HL-60/S4 treated with retinoic acid at 250 ng/mL for 4 days and 3 days (cell line): ENCODE results near the gene SIRPG.

ENCODE experiments used
- in situ Hi-C: fragments of 300-500 bp; cut with MboI; formaldehyde crosslinking; loops from 2 replicates; pipeline ENCODE4 v1.7.0; 2022; ENCODE audit warnings: low sequenced_read_pairs

Gene SIRPG

DNA sequence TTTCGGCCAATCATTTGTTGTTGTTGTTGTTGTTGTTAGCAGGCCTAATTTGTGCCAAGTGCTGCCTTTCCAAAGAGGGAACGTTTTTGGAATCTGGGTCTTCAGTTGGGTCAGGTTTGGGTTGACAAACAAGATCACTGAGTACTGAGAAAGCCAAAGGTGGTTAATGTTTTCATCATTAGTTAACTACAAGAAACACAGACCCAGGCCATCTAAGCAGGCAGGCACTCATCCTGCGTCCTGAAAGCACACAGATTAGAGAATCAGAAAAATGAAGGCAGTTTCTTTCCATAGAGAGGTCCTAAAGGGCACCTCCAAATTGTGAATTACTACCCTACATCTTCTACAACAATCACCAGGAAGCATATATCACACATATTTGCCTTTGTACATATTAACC is 15.1 kb upstream of the SIRPG start:
- in situ Hi-C loops, result no loop called here

DNA sequence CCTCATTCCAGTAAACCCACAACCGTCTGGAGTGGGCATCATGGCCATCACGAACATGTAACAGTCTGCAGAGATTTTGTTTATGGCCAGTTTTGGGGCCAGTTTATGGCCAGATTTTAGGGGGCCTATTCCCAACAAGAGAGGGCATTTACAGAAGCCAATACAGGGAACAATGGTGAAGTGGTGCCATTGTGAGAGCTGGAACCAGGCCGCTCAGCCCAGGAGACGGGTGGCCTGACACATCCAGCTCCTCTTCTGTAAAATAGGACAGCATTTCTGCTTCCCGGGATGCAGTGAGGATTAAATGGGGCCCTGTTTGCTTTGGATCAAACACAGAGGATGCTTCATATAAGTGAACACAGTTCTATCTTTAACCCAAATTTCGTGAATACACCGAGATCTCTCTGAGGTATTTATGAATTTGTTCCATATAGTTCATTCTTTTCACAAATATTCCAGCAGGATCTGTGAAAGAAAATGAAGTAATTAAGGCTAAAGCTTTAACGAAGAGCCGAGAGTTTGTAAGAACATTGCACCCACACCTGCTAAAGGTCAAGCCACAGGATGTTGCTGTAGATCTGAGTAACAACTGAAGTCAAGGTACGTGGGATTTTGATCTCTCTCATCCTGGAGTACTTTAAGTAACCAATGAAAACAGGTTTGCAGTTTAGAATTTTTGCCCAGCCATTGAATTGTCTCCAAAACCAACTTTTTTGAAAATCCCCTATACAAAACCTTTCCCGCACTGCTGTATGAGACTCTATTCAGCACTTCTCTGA is 14.5 kb upstream of the SIRPG start:
- in situ Hi-C loops, result no loop called here

DNA sequence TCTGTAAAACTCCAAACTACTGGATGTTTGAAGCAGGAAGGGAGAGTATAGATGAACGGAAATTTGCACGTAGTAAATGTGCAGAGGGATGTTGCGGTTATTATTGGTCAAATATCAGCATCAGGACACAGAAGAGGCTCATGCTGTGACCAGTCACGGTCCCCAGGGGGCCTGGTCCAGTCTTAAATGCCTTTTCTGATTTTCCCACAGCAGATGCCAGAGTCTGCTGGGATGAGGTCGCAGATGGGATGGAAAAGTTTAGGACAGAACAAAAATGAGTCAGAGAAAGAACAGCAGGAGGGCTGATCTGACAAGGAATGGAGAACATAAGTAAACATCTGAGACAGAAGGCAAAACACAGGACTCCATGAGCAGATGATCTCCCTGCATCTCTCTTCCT is 11.7 kb upstream of the SIRPG start:
- in situ Hi-C loops, result no loop called here

DNA sequence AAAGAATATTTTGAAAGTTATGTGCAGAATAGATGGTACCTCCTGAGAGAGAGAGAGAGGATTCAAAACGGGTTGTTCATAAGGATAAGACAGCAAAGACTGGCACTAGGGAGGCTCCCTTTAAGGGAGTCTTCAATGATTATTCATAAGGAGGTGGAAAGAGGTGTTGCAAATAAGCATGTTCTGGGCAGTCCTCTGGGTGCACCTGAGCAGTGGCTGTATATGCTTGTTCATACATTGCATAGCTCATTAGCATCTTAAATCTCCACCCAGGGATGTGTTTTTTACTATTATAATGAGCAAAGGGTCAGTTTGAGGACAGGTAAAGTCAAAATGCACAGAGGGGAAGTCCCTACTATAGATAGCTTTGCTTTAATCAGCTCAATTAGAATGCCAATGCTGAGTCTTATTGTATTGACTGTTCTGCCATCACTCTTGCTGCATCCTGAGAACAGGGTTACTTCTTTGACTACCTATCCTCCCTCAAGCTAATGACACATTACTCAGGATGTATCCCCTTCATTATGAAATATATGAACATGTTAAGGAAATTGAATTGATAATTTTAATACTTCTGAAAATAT is 10.0 kb upstream of the SIRPG start:
- in situ Hi-C loops, result no loop called here

DNA sequence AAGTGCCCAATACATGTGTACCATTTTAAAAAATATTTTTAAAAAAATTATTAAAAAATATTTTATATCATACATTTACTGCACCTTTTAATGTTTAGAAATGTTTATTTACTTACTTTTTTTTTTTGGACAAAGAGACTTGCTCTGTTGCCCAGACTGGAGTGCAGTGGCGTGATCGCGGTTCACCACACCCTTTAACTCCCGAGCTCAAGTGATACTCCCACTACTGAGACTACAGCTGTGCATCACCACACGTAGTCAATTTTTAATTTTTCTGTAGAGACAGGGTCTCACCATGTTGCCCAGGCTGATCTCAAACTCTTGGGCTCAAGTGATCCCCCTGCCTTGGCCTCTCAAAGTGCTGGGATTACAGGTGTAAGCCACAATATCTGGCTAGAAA is 9.2 kb upstream of the SIRPG start:
- in situ Hi-C loops, result no loop called here

DNA sequence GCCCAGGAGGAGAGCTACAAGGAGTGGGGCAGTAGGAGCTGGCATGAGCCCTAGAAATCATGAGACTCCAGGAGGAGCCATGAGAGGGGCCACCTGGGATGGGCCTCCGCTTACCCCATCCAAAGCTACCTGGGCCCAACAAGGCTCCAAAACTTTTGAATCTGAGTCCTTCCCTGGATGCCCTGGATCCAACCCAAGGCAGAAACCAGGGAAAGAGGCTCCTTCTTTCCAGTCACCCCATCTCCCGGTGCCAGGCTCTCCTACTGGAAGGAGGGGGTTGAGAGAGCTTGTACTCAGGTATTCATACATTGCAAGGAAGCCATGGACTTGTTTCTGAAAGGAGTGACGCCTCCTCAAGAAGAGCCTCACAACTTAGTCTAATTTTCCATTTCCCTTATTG is 7.8 kb upstream of the SIRPG start:
- in situ Hi-C loops, result no loop called here

DNA sequence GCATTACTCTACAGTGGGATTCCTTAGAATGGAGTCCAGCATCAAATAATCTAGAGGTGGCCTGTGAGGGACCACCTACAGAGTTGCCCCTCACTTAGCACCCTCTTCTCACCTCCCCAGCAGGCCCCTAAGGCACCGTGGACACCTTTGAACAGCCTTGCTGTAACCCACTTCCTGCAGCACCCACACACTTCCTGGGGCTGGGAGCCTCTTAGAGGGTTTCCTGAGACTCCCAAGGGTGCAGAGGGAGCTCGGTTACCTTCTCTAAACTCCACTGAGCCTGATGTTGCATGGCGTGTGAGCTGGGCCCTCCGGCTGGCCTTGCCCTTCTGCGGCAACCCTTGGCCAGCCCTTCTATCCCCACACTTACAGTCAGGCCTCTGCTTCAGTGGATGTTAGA is 7.3 kb upstream of the SIRPG start:
- in situ Hi-C loops, result no loop called here

DNA sequence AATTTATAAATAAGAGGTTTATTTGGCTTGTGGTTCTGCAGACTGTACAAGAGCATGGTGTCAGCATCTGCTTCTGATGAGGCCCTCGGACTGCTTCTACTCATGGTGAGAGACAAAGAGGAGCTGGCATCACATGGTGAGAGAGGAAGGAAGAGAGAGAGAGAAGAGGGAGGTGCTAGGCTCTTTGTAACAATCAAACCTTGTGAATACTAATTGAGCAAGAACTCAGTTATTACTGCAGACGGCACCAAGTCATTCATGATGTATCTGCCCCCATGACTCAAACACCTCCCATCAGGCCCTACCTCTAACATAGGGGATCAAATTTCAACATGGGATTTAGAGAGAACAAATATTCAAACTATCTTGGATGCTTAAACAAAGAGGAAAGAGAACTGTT is 6.3 kb upstream of the SIRPG start:
- in situ Hi-C loops, result no loop called here

DNA sequence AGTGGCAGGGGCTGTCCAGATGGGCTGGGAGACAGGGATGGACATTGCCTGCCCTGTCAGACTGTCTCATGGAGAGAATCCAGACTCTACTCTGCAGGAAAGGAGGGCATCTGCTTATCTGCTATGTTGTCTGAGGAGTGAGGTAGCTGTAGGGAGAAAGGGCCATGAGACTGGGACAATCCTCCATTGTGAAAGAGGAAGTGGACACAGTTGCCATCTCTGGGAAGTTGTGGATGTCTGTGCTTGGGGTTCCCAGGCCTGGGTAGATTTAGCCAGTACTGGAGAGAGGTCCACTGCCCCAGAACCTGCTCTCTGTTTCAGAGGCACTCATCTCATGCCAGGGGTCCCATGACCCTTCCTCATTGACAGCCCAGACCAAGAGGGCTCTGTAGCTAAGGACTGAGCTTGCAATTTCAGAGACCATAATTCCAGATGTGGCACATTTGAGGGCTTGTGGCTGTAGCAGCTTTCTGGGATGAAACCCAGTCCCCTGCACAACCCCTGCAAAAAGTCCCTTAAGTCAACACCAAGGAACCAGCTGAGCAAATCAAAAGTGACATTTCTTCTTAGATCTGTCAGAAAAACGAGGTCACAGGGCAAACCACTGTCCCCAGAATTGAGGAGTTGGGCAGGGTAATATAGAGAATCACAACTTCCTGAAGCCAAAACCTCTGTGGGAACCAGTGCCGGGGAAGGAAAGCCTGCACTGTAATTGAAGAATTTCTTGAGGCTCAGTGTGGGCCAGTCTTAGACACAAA is 4.1 kb upstream of the SIRPG start:
- in situ Hi-C loops, result no loop called here

DNA sequence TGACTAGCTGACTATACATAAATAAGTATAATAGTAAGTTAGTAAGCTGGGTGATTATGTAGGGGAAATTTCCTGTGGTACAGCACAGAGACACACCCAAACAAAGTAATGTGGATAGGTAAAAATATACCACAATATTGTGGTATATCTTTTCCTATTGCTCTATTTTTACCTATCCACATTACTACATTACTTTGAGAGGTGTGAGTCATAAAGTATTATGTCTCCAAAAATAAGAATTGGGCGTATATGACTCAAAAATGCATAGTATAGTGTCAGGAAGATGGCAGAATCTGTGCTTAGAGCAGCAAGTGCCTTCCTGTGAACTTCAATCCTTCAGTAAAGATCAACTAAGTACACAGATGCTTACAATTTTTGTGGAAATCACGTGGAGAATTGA is 2.7 kb upstream of the SIRPG start:
- in situ Hi-C loops, result no loop called here

DNA sequence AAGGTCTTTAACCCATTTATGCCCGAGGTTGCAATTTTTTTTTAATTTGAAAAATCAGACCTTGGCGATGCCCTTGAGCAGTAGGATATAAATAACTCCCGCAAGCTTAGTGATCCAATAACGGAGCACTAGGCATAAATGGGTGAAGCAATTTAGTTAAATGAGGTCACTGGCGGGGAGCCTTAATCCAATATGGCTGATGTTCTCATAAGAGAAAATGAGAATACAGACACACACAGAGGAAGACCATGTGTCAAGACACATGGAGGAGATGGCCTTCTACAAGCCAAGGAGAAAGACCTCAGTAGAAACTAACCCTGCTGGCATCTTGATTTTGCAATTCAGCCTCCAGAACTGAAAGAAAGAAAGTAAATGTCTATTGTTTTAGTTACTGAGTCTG is 735 bp downstream of the SIRPG start:
- in situ Hi-C loops, result no loop called here

DNA sequence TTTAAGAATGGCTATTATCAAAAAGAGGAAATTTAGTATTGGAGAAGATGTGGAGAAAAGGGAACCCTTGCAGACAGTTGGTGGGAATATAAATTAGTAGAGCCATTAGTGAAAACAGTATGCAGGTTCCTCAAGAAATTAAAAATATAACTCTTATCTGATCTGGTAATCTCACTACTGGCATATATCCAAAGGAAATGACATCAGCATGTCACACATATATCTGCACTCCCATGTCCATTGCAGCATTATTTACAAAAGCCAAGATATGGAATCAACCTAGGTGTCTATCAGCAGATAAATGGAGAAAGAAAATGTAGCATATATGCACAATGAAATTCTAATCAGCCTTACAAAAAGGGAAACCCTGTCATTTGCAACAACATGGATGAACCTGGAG is 2.6 kb downstream of the SIRPG start:
- in situ Hi-C loops, result no loop called here

DNA sequence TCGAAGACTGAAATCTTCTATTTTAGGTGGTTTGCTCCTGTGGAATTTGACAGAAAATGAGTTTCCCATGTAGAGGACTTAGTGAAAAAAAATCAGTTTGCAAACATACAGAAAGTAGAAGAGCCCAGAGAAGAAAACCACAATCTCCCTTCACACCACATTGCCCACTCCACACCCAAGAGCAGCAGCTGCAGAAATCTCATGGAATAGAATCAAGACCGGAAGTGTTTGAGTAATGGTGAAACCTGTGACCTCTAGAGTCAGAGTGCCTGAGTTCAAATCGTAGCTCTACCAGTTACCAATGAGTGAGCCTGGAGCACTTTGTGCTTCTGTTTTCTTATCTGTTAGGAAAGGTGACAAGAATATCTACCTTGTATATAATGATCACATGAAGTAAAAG is 4.6 kb downstream of the SIRPG start:
- in situ Hi-C loops, result no loop called here

DNA sequence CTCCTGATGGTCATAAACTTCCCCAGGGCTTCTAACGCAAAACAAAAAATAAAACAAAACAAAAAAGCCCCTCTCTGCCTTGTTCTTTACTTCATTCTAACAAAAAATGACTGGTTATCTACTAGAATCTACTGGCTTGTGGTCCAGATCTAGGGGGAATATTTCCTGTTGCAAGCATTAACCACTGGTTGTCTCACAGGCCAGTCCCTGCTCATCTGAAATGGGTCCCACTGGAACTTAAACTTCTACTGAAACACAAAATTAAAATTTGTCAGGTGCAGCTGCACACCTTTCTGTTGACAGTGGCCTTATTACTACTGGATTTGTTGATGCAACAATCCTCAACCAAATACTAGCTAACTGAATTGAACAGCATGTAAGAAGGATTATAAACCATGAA is 5.5 kb downstream of the SIRPG start:
- in situ Hi-C loops, result no loop called here

DNA sequence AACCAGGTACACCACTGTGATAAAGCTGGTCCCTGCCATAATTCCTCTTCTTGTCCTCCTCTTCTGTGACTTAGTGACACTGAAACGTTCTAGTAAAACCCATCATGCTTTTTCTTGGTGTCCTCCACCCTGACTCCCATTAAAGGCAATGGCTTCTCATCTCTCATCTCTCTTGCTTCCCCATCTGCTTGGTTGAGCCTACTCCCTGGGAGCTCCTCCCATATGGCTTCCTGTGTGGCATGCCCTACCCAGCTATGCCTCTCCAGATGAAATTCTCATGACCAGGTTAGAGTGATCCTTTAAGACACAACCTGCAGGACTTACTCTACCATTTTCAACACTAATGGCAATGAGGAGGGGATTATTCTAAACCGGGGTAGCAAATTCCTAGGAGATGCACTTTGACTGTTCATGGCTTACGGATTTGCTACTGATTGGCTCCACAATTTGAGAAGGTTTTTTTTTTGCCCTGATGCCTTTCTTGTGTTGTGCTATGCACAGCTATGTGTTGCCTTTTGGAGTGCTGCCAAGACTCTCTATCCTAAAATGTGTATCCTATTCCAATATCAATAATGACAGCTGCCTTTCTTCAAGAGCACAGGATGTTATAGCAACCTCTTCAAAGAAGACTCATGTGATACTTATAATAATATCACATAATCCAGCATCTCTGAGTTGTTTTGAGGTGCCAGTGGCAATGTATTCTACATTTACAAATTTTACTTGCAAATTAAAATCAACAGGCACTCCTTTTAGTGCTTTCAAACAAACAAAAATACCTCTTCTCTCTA is 6.1 kb downstream of the SIRPG start:
- in situ Hi-C loops, result no loop called here

DNA sequence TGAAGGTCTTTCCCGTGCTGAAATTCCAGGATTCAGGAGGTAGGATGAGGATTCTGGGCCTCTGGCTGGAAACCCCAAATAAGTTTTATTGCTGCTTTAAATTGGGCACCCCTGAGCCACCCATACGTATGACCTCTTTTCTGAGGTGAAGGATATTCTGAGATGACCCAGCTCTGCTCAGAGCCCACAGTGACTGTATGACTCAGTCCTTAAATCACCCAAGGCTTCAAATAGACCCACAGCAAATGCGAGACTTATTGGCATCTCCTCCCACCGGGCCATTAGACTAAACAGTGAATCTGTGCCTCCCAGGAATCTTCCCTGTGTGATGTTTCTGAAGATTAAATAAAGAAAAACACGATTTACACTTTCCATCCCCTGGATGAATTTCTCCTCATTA is 9.5 kb downstream of the SIRPG start:
- in situ Hi-C loops, result loop anchor here (25.0 kb wide), 1 partner anchor 111 kb away; no protein-coding TSS in a partner anchor

DNA sequence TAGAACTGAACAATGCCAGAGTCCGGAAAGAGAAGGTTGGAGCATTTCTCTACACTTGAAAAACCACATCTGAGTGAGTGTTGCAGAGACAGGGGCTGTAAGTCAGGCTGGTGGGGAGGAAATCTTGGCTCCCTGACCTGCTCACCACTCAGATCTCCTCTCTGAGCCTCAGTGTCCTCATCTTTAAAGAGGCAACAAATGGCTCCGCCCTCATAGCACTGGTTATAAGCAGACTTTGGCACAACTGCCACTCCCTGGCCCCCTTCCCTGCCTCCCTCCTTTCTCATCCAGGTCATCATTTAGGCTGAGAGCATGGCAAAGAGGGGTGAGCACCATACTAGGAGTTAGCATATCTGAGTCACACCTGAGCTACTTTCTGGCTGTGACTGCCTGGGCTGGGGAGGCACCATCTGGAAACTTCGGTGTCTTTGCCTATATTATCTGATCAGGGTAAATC is 10.6 kb downstream of the SIRPG start:
- in situ Hi-C loops, result loop anchor here (25.0 kb wide), 1 partner anchor 110 kb away; no protein-coding TSS in a partner anchor

DNA sequence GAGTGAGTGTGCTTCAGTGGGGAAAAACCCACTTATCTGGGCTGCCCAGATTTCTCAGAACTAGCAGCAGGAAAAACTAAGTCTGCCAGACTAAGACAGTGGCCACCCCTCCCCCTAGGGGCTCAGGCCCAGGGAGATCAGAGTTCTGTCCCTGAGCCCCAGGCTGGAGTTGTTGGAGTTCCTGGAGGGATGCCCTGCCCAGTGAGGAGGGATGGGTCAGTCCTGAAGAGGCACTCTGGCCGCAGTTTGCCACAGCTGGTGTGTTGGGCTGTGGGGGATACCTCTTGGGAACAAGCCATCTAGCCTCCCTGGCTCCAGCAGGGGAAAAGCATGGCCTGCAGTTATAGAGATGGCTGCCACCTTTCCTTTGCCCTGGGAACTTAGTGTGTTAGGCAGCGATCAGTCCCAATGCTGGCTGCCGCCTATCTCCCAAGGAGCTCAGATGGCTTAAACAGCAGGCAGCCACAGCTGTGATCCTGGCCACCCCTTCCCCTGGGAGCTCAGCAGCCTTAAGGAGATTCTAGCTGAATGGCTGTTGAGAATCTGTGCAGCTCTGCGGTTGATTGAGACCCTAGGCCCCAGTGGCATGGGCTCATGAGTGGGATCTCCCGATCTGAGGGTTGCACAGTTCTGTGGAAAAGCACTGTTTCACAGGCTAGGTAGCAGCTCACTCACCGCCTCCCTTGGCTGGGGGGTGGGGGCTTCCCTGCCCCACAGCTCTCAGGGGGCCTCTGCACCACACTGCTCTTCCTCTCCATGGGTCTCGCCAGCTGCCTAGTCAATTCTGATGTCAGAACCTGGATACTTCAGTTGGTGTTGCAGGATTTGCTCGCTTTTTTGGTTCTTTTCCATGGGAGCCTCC is 13.2 kb downstream of the SIRPG start:
- in situ Hi-C loops, result loop anchor here (25.0 kb wide), 1 partner anchor 107 kb away; no protein-coding TSS in a partner anchor

DNA sequence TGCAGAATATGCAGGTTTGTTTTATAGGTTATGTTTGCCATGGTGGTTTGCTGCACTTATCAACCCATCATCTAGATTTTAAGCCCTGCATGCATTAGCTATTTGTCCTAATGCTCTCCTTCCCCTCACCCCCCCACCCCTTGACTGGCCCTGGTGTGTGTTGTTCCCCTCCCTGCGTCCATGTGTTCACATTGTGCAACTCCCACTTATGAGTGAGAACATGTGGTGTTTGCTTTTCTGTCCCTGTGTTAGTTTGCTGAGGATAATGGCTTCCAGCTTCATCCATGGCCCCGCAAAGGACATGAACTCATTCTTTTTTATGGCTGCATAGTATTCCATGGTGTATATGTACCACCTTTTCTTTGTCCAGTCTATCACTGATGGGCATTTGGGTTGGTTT is 18.9 kb downstream of the SIRPG start:
- in situ Hi-C loops, result loop anchor here (25.0 kb wide), 1 partner anchor 101 kb away; no protein-coding TSS in a partner anchor

DNA sequence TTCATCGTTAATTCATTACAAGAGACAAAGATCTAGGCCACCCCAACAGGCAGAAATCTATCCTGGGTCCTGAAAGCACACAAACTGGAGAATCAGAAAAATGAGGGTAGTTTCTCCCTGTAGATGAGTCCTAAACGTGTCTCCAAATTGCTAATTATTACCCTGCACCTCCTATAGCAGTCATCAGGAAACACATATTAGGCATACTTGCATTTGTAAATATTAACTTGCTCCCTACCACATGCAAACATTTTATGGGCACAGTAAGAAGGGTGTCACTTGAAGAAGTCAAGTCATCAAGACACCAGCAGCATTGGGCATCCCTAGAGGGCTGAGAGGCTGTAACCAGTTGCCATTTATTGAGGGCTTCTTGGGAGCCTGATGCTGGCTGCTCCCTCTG is 19.8 kb downstream of the SIRPG start:
- in situ Hi-C loops, result loop anchor here (25.0 kb wide), 1 partner anchor 100 kb away; no protein-coding TSS in a partner anchor
